HL-60 (cell line): ENCODE results near the gene ZNF587B.
"Not testable (repeated sequence)": the region's sequence is repeated elsewhere in the genome, so short reads cannot be mapped to it uniquely, and the experiment has no call there.

Experiments used
- GABPA ChIP-seq: IDR thresholded peaks from 2 replicates; pipeline ENCODE4 v1.6.1; 2012; ENCODE audit warnings: low read depth
- POLR2AphosphoS5 ChIP-seq: IDR thresholded peaks from 2 replicates; pipeline ENCODE4 v1.6.1; 2012; ENCODE audit warnings: low read depth
- SPI1 ChIP-seq: IDR thresholded peaks from 2 replicates; pipeline ENCODE4 v1.6.1; 2012; ENCODE audit warnings: low read depth, mild to moderate bottlenecking, borderline replicate concordance
- TF ChIP-seq, protein P1 (sequence below): IDR thresholded peaks from one replicate; pipeline ENCODE4 v1.5.1; 2011; ENCODE audit warnings: low read length, control low read depth, inconsistent platforms; ENCODE audit not compliant: insufficient read depth
- TF ChIP-seq, protein P2 (sequence below): IDR thresholded peaks from 2 replicates; pipeline ENCODE4 v1.6.1; 2012; ENCODE audit warnings: low read depth; ENCODE audit not compliant: insufficient replicate concordance

DNA sequence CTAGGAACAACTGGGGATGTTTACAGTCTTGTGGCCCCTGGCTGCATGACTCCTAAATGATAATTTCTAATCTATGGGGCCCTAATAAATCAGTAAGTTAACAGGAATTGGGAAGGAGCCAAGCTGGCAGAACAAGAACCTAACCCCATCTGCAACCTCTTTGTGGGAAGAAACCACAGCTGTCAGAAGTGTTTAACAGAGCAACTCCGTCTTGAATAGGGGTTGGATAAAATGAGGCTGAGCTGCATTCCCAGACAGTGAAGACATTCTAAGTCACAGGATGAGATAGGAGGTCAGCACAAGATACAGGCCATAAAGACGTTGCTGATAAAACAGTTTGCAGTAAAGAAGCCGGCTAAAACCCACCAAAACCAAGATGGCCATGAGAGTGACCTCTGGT is 60.6 kb downstream of the ZNF587B start:
- TF ChIP-seq, protein P1, sequence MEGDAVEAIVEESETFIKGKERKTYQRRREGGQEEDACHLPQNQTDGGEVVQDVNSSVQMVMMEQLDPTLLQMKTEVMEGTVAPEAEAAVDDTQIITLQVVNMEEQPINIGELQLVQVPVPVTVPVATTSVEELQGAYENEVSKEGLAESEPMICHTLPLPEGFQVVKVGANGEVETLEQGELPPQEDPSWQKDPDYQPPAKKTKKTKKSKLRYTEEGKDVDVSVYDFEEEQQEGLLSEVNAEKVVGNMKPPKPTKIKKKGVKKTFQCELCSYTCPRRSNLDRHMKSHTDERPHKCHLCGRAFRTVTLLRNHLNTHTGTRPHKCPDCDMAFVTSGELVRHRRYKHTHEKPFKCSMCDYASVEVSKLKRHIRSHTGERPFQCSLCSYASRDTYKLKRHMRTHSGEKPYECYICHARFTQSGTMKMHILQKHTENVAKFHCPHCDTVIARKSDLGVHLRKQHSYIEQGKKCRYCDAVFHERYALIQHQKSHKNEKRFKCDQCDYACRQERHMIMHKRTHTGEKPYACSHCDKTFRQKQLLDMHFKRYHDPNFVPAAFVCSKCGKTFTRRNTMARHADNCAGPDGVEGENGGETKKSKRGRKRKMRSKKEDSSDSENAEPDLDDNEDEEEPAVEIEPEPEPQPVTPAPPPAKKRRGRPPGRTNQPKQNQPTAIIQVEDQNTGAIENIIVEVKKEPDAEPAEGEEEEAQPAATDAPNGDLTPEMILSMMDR: not testable (repeated sequence)
- not testable (repeated sequence) for TF ChIP-seq GABPA, SPI1, POLR2AphosphoS5
- TF ChIP-seq, protein P2, sequence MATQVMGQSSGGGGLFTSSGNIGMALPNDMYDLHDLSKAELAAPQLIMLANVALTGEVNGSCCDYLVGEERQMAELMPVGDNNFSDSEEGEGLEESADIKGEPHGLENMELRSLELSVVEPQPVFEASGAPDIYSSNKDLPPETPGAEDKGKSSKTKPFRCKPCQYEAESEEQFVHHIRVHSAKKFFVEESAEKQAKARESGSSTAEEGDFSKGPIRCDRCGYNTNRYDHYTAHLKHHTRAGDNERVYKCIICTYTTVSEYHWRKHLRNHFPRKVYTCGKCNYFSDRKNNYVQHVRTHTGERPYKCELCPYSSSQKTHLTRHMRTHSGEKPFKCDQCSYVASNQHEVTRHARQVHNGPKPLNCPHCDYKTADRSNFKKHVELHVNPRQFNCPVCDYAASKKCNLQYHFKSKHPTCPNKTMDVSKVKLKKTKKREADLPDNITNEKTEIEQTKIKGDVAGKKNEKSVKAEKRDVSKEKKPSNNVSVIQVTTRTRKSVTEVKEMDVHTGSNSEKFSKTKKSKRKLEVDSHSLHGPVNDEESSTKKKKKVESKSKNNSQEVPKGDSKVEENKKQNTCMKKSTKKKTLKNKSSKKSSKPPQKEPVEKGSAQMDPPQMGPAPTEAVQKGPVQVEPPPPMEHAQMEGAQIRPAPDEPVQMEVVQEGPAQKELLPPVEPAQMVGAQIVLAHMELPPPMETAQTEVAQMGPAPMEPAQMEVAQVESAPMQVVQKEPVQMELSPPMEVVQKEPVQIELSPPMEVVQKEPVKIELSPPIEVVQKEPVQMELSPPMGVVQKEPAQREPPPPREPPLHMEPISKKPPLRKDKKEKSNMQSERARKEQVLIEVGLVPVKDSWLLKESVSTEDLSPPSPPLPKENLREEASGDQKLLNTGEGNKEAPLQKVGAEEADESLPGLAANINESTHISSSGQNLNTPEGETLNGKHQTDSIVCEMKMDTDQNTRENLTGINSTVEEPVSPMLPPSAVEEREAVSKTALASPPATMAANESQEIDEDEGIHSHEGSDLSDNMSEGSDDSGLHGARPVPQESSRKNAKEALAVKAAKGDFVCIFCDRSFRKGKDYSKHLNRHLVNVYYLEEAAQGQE: not testable (repeated sequence)
